Prostate gland (tissue), 2 donors: ENCODE results near the gene SNX21. TPM values are rescaled to one million over a fixed set of nuclear protein-coding genes. Genes with fewer than 3 reads are reported as not detected.

ENCODE experiments used
- DNase-seq: peaks from one replicate; pipeline ENCODE4 v3.0.0-alpha.2; 2019; ENCODE audit warnings: low spot score
- H3K27ac ChIP-seq, 2 donors: fragments of 200-600 bp; sonication (generic); 2 replicates each; pipeline ENCODE4 v1.5.1; 2017 to 2019
- H3K27me3 ChIP-seq: fragments of 200-600 bp; sonication (generic); replicated peaks from 2 replicates; pipeline ENCODE4 v1.5.1; 2019; ENCODE audit not compliant: insufficient read depth
- H3K36me3 ChIP-seq, 2 donors: fragments of 200-600 bp; sonication (generic); 1 replicate in 1 of 2; 2 replicates in 1 of 2; pipeline versions ENCODE4 v1.5.1 to v1.8.1; 2017 to 2019
- H3K4me1 ChIP-seq: fragments of 200-600 bp; sonication (generic); replicated peaks from 2 replicates; pipeline ENCODE4 v1.5.1; 2019
- H3K4me3 ChIP-seq, 2 donors: fragments of 200-600 bp; sonication (generic); 2 replicates each; pipeline ENCODE4 v1.5.1; 2017 to 2019
- H3K9me3 ChIP-seq: fragments of 200-600 bp; sonication (generic); 2 replicates; pipeline ENCODE4 v1.5.1; 2017
- POLR2A ChIP-seq: fragments of 450-650 bp; IDR thresholded peaks from one replicate; pipeline ENCODE4 v1.6.1; 2016; ENCODE audit warnings: antibody characterized with exemption, mild to moderate bottlenecking
- POLR2AphosphoS5 ChIP-seq: sonication (generic); formaldehyde crosslinking; IDR thresholded peaks from one replicate; pipeline ENCODE4 v1.6.1; 2017; ENCODE audit warnings: antibody characterized with exemption
- WGBS: methylation state at CpG from one replicate; pipeline ENCODE4 v1.1.5; 2018; 5-methylcytosine and 5-hydroxymethylcytosine counted together
- intact Hi-C: fragments of 100-400 bp; cut with DNase I; formaldehyde crosslinking; loops from one replicate; pipeline ENCODE4 v1.14.2; 2022
- total RNA-seq, 2 donors: library from RNA; depleted of rRNA; stranded (reverse); fragments of >200 nt; gene quantifications; one replicate each; pipeline ENCODE4 v1.1.0, GENCODE V29; 2016
- TF ChIP-seq, protein P1 (sequence below), 4 experiments: fragments of 200-600 bp in 2 of 4; fragments of 450-650 bp in 2 of 4; sonication (generic) in 2 of 4; IDR thresholded peaks; 1 replicate in 3 of 4; 2 replicates in 1 of 4; pipeline ENCODE4 v1.5.1; 2016 to 2019; ENCODE audit warnings: antibody characterized with exemption in 4 of 4, mild to moderate bottlenecking in 2 of 4, moderate library complexity in 2 of 4

The SNX21 gene
- total RNA-seq, 2 donors from 2014 or later, result 60.4 to 68.4 TPM

GRCh38 chr20:45832619-45833018, 980 bp upstream of the SNX21 start:
- H3K27me3 ChIP-seq, result no peaks in the 10 kb centered on the region
- no peaks in the 10 kb centered on the region for H3K9me3 ChIP-seq
- DNase-seq, result no peak
- TF ChIP-seq POLR2AphosphoS5 (no peak), POLR2A (no peak)
- peaks cover 8% of the 10 kb centered on the region for H3K4me1 ChIP-seq
- 84% methylated on average over 4 of the region's 4 CpGs for WGBS
- no peaks in the 10 kb centered on the region for H3K36me3 ChIP-seq
- intact Hi-C loops, result loop anchor here (5.0 kb wide), 1 partner anchor 105 kb away; no protein-coding TSS in a partner anchor
- peak overlapping the region; percentile 90 for H3K27ac ChIP-seq
- no peak overlapping the region for H3K4me3 ChIP-seq

DNA sequence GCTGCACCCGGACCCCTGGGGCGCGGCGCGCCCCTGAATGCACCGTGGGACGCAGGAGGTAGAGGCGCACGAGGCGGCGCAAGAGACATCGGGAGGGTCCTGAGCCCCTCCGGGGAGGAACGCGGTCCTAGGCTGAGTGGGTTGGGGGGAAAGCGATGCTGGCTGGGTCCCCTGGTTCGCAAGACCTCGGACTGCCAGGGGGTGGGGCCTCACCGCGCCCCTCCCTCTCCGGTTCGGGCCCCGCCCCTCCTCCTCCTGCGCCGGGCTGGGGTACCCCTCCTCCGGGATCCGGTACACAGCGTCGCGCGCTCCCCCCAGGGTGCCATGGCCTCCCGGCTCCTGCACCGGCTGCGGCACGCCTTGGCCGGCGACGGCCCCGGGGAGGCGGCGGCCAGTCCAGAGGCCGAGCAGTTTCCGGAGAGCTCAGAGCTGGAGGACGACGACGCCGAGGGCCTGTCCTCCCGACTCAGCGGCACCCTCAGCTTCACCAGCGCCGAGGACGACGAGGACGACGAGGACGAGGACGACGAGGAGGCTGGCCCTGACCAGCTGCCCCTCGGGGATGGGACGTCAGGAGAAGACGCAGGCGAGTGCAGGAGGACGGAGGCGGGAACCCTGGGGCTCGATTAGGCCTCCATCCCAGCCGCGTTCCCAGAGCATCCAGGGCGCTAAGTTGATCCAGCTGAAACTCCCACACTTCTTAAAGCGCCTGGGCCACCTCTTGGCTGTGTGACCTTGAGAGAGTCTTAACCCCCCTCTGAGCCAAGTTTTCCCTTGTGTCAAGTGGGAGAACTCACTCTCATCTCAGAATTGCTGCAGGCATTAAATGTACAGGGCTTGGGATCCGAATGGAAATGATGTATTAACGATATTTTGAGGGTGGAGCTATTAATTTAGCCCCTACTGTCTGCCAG, 541 bp downstream of the SNX21 start:
- 5% methylated on average over 45 of the region's 71 CpGs for WGBS
- Histone ChIP-seq H3K36me3 (no peaks in the 10 kb centered on the region), H3K4me3 (peak overlapping the region; percentile 55 to 66), H3K9me3 (no peaks in the 10 kb centered on the region), H3K27ac (peak overlapping the region; percentile 90), H3K4me1 (peaks cover 8% of the 10 kb centered on the region), H3K27me3 (no peaks in the 10 kb centered on the region)
- intact Hi-C loops, result loop anchor here (5.0 kb wide), 1 partner anchor 103 kb away; no protein-coding TSS in a partner anchor
- DNase-seq, result peak; percentile 73
- peak; percentile 12 for TF ChIP-seq POLR2AphosphoS5
- no peak for TF ChIP-seq POLR2A
- TF ChIP-seq, protein P1, sequence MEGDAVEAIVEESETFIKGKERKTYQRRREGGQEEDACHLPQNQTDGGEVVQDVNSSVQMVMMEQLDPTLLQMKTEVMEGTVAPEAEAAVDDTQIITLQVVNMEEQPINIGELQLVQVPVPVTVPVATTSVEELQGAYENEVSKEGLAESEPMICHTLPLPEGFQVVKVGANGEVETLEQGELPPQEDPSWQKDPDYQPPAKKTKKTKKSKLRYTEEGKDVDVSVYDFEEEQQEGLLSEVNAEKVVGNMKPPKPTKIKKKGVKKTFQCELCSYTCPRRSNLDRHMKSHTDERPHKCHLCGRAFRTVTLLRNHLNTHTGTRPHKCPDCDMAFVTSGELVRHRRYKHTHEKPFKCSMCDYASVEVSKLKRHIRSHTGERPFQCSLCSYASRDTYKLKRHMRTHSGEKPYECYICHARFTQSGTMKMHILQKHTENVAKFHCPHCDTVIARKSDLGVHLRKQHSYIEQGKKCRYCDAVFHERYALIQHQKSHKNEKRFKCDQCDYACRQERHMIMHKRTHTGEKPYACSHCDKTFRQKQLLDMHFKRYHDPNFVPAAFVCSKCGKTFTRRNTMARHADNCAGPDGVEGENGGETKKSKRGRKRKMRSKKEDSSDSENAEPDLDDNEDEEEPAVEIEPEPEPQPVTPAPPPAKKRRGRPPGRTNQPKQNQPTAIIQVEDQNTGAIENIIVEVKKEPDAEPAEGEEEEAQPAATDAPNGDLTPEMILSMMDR (IDR thresholded peaks at IDR 0.05), result no peak

DNA sequence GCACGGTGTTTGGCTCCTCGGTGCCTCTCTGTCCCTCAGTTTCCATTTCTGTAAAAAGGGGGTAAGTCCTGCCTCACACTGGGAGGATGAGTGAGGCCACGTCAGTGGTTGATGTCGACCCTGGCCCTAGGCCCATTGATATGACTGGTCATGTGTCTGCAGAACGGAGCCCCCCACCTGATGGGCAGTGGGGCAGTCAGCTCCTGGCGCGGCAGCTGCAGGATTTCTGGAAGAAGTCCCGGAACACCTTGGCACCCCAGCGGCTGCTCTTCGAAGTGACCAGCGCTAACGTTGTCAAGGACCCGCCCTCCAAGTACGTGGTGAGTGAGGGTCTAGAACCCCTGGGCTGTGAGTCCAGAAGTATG, 1.2 kb downstream of the SNX21 start:
- intact Hi-C loops, result loop anchor here (5.0 kb wide), 1 partner anchor 103 kb away; no protein-coding TSS in a partner anchor
- Histone ChIP-seq H3K4me1 (peaks cover 8% of the 10 kb centered on the region), H3K27ac (peak overlapping the region; percentile 90), H3K4me3 (peak overlapping the region; percentile 55 to 66), H3K36me3 (no peaks in the 10 kb centered on the region), H3K27me3 (no peaks in the 10 kb centered on the region), H3K9me3 (no peaks in the 10 kb centered on the region)
- 66% methylated on average over 14 of the region's 14 CpGs for WGBS
- TF ChIP-seq POLR2A (no peak), POLR2AphosphoS5 (no peak)
- TF ChIP-seq, protein P1 (IDR thresholded peaks at IDR 0.05), result no peak
- no peak for DNase-seq

DNA sequence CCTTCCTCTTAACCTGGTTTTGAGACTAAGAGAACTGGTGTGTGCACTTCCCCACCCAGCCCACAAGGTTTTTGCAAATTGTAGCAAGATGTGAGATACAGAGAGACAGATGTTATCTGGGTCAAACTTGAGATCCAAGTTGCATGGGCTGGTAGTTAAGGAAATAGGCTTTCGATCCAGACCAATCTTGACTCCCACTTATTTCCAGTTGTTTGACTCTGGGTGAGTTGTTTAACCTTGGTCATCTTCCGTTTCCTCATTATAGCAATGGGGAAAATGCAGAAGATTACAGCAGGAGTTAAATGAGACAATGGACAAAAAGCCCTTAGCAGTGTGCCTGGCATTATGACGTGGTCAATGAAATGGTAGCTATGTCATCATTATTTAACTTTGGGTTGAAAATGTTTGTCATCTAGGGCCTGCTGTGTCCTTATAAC, 1.7 kb downstream of the SNX21 start:
- H3K4me1 ChIP-seq, result peaks cover 8% of the 10 kb centered on the region
- no peak for DNase-seq
- WGBS, result 65% methylated on average over 3 of the region's 3 CpGs
- no peaks in the 10 kb centered on the region for H3K9me3 ChIP-seq
- H3K36me3 ChIP-seq, result no peaks in the 10 kb centered on the region
- no peak overlapping the region for H3K4me3 ChIP-seq
- no peaks in the 10 kb centered on the region for H3K27me3 ChIP-seq
- TF ChIP-seq POLR2AphosphoS5, result no peak
- H3K27ac ChIP-seq, result peak overlapping the region in 1 of 2 donors; percentile 1
- intact Hi-C loops, result no loop called here

- H3K4me3 ChIP-seq, result no peak overlapping the region
- H3K27me3 ChIP-seq, result no peaks in the 10 kb centered on the region
- no peaks in the 10 kb centered on the region for H3K36me3 ChIP-seq
- H3K4me1 ChIP-seq, result peaks cover 8% of the 10 kb centered on the region
- 81% methylated on average over 5 of the region's 5 CpGs for WGBS
- peak overlapping the region in 1 of 2 donors; percentile 1 for H3K27ac ChIP-seq
- TF ChIP-seq POLR2A (no peak), POLR2AphosphoS5 (no peak)
- TF ChIP-seq, protein P1 (IDR thresholded peaks at IDR 0.05), result no peak
- intact Hi-C loops, result no loop called here
- H3K9me3 ChIP-seq, result no peaks in the 10 kb centered on the region
- no peak for DNase-seq
Observed at GRCh38 chr20:45835825-45836224, 2.2 kb downstream of the SNX21 start.
